SIG-M5 treated with dmso at 0.1 percent for 504 hours (cell line): ENCODE data around the gene ARID4B.
A peak's percentile ranks its signal among the peaks of the same experiment; 100 is the strongest.
"Not testable (repeated sequence)": the region's sequence is repeated elsewhere in the genome, so short reads cannot be mapped to it uniquely, and the experiment has no call there.

Experiments used
- DNase-seq: peaks from one replicate; lab custom pipeline; 2025; ENCODE audit not compliant: unreplicated experiment; lab: John Stamatoyannopoulos, UW

Gene ARID4B

GRCh38 chr1:235236128-235236527, 91.9 kb downstream of the ARID4B start:
- DNase-seq = no peak

GRCh38 chr1:235229868-235230267, 98.1 kb downstream of the ARID4B start:
- no peak for DNase-seq

- no peak for DNase-seq
Measured at GRCh38 chr1:235227414-235227813, 100.6 kb downstream of the ARID4B start.

DNA sequence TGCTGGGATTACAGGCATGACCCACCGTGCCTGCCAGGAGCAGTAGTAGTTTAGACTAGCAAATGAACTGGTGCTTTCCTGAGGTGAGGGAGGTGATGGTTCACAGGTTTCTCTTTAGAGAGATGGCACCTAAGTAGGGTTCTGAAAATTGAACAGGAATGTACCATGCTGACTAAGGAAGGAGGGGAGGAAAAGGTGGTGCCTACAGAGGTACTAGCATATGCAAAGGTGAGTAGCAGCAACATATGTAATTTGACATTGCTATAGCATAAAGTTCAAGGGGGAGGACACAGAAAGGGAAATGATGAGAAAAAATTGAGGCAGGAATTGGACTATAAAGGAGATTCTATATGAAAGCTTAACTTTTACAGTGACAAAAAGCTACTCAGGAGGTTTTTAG, 101.0 kb downstream of the ARID4B start:
- no peak for DNase-seq

GRCh38 chr1:235225299-235225698, 102.7 kb downstream of the ARID4B start:
- DNase-seq = no peak

DNA sequence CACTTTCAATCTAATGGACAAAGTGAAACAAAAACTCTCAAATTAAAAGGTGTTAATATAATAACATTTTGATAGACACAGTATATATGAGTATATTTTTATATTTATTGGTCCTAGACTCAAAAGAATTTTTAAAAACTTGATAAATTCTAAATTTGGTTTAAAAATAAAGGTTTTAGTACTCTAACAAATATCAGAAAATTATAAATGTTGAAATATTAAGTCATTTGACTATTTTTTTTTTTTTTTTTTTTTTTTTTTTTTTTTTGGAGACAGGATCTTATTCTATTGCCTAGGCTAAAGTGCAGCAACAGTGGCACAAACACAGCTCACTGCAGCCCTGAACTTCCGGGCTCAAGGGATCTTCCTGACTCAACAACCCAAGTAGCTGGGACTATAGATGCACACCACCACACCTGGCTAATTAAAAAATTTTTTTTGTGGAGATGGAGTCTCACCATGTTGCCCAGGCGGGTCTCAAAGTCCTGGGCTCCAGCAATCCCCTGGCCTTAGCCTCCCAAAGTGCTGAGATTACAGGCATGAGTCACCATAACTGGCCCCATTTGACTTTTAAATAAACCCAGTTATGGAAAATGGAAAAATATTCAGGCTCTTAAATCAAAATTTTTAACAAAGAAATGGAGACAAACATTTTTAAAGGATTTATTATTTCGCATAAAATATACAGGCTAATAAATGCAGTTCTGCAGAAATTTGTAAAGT, 106.2 kb downstream of the ARID4B start:
- no peak for DNase-seq

DNA sequence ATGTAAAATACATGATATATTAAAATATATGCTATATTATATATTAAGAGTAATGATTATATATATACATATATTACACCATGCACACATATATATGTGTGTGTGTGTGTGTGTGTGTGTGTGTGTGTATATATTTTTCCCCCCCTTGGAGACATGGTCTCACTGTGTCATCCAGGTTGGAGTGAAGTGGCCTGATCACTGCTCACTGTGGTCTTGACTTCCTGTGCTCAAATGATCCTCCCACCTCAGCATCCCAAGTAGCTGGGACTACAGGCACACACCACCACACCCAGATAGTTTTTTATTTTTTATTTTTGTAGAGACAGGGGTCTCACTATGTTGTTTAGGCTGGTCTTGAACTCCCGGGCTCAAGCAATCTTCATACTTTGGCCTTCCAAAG, 112.5 kb downstream of the ARID4B start:
- DNase-seq = no peak

- not testable (repeated sequence) for DNase-seq
Measured at GRCh38 chr1:235214962-235215361, 113.0 kb downstream of the ARID4B start.

- DNase-seq = no peak
Measured at GRCh38 chr1:235213752-235214151, 114.2 kb downstream of the ARID4B start.

DNA sequence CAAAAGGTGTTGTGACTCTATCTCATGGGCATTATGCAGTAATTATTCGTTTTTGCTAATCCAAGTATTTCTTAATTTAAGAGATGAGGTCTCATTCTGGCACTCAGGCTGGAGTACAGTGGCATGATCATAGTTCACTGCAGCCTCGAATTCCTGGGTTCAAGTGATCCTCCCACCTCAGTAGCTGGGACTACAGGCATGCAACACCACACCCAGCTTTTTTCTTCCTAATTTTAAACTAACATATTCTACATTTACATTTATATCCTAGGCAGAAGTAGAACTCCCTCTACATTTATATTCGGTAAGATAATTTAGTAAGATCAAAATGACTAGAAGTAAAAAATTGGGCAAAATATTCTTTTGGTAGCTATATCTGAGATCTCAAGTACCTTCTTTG, 116.5 kb downstream of the ARID4B start:
- no peak for DNase-seq

- no peak for DNase-seq
Measured at GRCh38 chr1:235207209-235207565, 120.8 kb downstream of the ARID4B start.

- DNase-seq = no peak
Measured at GRCh38 chr1:235206533-235207208, 121.3 kb downstream of the ARID4B start.

- no peak for DNase-seq
Measured at GRCh38 chr1:235205687-235206086, 122.3 kb downstream of the ARID4B start.

DNA sequence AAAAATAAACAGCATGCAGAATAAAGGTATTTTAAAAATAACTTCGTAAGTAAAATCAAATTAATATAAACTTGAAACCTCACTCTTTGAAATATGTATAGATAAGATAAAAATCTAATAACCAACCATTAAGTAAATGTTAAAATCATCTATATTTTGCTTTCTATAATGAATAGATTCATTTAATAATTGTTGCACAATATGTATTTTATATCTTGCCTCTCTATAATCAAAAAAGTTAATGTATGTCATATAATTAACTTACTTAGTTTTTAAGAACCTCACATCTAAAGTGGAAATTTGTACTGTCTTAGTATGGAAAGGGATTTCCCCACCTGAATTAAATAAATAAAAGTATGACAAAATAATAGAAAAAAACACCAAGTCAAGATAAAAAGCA, 124.6 kb downstream of the ARID4B start:
- DNase-seq = no peak

GRCh38 chr1:235202447-235202846, 125.5 kb downstream of the ARID4B start:
- DNase-seq = not testable (repeated sequence)

- DNase-seq = peak; percentile 35
Measured at GRCh38 chr1:235199441-235199840, 128.5 kb downstream of the ARID4B start.

GRCh38 chr1:235190431-235190830, 137.5 kb downstream of the ARID4B start:
- DNase-seq = no peak

DNA sequence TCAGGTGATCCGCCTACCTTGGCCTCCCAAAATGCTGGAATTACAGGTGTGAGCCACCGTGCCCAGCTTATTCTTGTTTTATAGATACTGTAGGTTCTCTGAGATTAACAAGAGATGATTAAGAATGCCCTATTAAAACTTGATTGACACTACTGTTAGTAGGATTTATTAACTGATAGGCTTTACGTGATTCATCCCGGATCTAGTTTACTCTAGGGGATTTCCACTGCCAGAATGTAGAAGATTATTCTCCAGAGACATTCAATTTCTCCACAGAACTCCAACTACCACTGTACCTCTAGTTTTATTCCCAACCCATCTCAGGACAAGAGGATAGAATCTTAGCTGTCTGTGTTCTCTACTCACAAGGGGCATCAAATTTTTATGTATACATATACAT, 140.7 kb downstream of the ARID4B start:
- no peak for DNase-seq

GRCh38 chr1:235181561-235182245, 146.3 kb downstream of the ARID4B start:
- no peak for DNase-seq

GRCh38 chr1:235180916-235181460, 147.0 kb downstream of the ARID4B start:
- DNase-seq = no peak

DNA sequence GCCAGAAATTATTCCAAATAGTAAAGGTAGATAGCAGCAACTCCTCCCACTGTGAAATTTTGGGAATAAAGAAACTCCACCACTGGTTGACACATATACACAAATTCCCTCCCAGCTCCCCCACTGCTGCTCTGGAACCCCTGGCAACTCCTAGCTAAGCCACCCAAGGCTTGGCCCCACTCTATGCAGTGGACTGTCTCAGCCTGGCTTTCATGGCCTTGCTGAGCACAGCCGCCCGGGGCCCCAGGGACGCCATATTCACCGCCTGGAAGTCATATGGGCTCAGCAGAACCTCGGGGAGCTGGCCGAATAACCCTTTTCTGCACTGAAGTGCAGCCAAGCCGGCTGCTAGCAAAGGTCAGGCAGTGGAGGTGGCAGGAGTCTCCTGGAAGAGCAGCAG, 151.5 kb downstream of the ARID4B start:
- DNase-seq = no peak

- DNase-seq = no peak
Measured at GRCh38 chr1:235169986-235170385, 158.0 kb downstream of the ARID4B start.
